LoVo (cell line): ENCODE data around the gene PTPN7.
A peak's percentile ranks its signal among the peaks of the same experiment; 100 is the strongest.

ENCODE experiments used
- DNase-seq: peaks from one replicate; pipeline ENCODE4 v3.0.0-alpha.2; 2016; ENCODE audit warnings: low spot score

PTPN7 gene

GRCh38 chr1:202106340-202107254 lies 53.8 kb downstream of the PTPN7 start:
- peak; percentile 86 for DNase-seq

GRCh38 chr1:202105571-202106339 lies 54.6 kb downstream of the PTPN7 start:
- peak; percentile 70 for DNase-seq

- DNase-seq, result peak; percentile 31
These were observed 56.3 kb downstream of the PTPN7 start for GRCh38 chr1:202104073-202104472.

- DNase-seq, result no peak
These were observed 59.2 kb downstream of the PTPN7 start for GRCh38 chr1:202101184-202101583.
